HepG2 (cell line): ENCODE results near the gene S100A16. TPM values are rescaled to one million over a fixed set of nuclear protein-coding genes. Genes with fewer than 3 reads are reported as not detected.

Experiments
- ATF4 ChIP-seq, 2 experiments: fragments of 450-650 bp in 1 of 2; sonication (generic) in 1 of 2; formaldehyde crosslinking; IDR thresholded peaks; 2 replicates each; pipeline versions ENCODE4 v1.5.0 to v1.8.0; 2020 to 2022; ENCODE audit warnings: mild to moderate bottlenecking in 1 of 2, missing genetic modification reagents in 1 of 2
- FOSL1 ChIP-seq: sonication (generic); formaldehyde crosslinking; IDR thresholded peaks from 2 replicates; pipeline ENCODE4 v1.9.0; 2021; ENCODE audit warnings: missing genetic modification reagents, borderline replicate concordance
- GATAD2A ChIP-seq: IDR thresholded peaks from 2 replicates; pipeline ENCODE4 v1.6.1; 2016
- HOXA7 ChIP-seq: sonication (generic); formaldehyde crosslinking; IDR thresholded peaks from 2 replicates; pipeline ENCODE4 v1.8.1; 2022; ENCODE audit warnings: mild to moderate bottlenecking, missing genetic modification reagents, moderate library complexity
- ISX ChIP-seq: sonication (generic); formaldehyde crosslinking; conservative IDR thresholded peaks from 2 replicates; pipeline ENCODE4 v1.5.0; 2020; ENCODE audit warnings: missing genetic modification reagents
- MBD4 ChIP-seq: IDR thresholded peaks from 2 replicates; pipeline ENCODE4 v1.6.1; 2012; ENCODE audit warnings: low read length, inconsistent platforms, borderline replicate concordance
- NFIB ChIP-seq: sonication (generic); formaldehyde crosslinking; IDR thresholded peaks from 2 replicates; pipeline ENCODE4 v1.9.0; 2021; ENCODE audit warnings: missing genetic modification reagents, mild to moderate bottlenecking, borderline replicate concordance
- PHF20 ChIP-seq: sonication (generic); formaldehyde crosslinking; IDR thresholded peaks from 2 replicates; pipeline ENCODE4 v1.5.0; 2020; ENCODE audit warnings: mild to moderate bottlenecking, missing genetic modification reagents
- REPIN1 ChIP-seq: sonication (generic); formaldehyde crosslinking; IDR thresholded peaks from 2 replicates; pipeline ENCODE4 v1.8.0; 2022; ENCODE audit warnings: missing genetic modification reagents, low read depth, mild to moderate bottlenecking, borderline replicate concordance
- ZBTB38 ChIP-seq: sonication (generic); formaldehyde crosslinking; IDR thresholded peaks from 2 replicates; pipeline ENCODE4 v1.5.1; 2020; ENCODE audit warnings: mild to moderate bottlenecking, missing genetic modification reagents
- ZIK1 ChIP-seq: sonication (generic); formaldehyde crosslinking; IDR thresholded peaks from 2 replicates; pipeline ENCODE4 v1.5.0; 2020; ENCODE audit warnings: mild to moderate bottlenecking, low read depth, missing genetic modification reagents, borderline replicate concordance
- ZMYM4 ChIP-seq: sonication (generic); formaldehyde crosslinking; IDR thresholded peaks from 2 replicates; pipeline ENCODE4 v1.8.1; 2023; ENCODE audit warnings: mild to moderate bottlenecking, missing genetic modification reagents
- ZNF350 ChIP-seq: sonication (generic); formaldehyde crosslinking; IDR thresholded peaks from 2 replicates; pipeline ENCODE4 v1.4.0; 2020; ENCODE audit warnings: mild to moderate bottlenecking, low read depth, missing genetic modification reagents, borderline replicate concordance
- ZSCAN29 ChIP-seq: sonication (generic); formaldehyde crosslinking; conservative IDR thresholded peaks from 2 replicates; pipeline ENCODE4 v1.4.0; 2020; ENCODE audit warnings: mild to moderate bottlenecking, missing genetic modification reagents
- polyA plus RNA-seq, 8 experiments: library from polyadenylated mRNA; depleted of rRNA in 3 of 8; stranded (reverse) in 7 of 8; unstranded in 1 of 8; fragments of >200 nt; fragmentation: Illumina TruSeq in 4 of 8; extraction: Trizol in 4 of 8; gene quantifications; 2 replicates each; pipeline versions ENCODE4 v1.2.1 to v1.2.3, GENCODE V29; 2011 to 2016; ENCODE audit warnings: low read depth in 4 of 8, missing spikeins in 1 of 8, mixed read lengths in 1 of 8; ENCODE audit not compliant: insufficient read depth in 1 of 8
- total RNA-seq, 5 experiments: library from RNA; depleted of rRNA; stranded (reverse); fragments of >200 nt; fragmentation: Illumina TruSeq; extraction: Trizol; gene quantifications; 2 replicates each; pipeline ENCODE4 v1.2.3, GENCODE V29; 2016; ENCODE audit warnings: low read depth in 1 of 5
- TF ChIP-seq, protein P1 (sequence below): sonication (generic); formaldehyde crosslinking; IDR thresholded peaks from 2 replicates; pipeline ENCODE4 v1.5.0; 2020; ENCODE audit warnings: mild to moderate bottlenecking, missing genetic modification reagents
- TF ChIP-seq, protein P2 (sequence below): IDR thresholded peaks from 2 replicates; pipeline ENCODE4 v1.6.1; 2016; ENCODE audit warnings: control low read depth
- TF ChIP-seq, protein P3 (sequence below): sonication (generic); formaldehyde crosslinking; IDR thresholded peaks from 2 replicates; pipeline ENCODE4 v1.4.0; 2020; ENCODE audit warnings: missing genetic modification reagents
- TF ChIP-seq, protein P4 (sequence below): sonication (generic); formaldehyde crosslinking; IDR thresholded peaks from 2 replicates; pipeline ENCODE4 v1.5.1; 2020; ENCODE audit warnings: mild to moderate bottlenecking, moderate library complexity, missing genetic modification reagents

The S100A16 gene
- total and polyA plus RNA-seq, 2 of the 13 experiments (the other 11 are each of a cell fraction or from before 2014, with no cell fraction given): 46.0 to 195 TPM

DNA sequence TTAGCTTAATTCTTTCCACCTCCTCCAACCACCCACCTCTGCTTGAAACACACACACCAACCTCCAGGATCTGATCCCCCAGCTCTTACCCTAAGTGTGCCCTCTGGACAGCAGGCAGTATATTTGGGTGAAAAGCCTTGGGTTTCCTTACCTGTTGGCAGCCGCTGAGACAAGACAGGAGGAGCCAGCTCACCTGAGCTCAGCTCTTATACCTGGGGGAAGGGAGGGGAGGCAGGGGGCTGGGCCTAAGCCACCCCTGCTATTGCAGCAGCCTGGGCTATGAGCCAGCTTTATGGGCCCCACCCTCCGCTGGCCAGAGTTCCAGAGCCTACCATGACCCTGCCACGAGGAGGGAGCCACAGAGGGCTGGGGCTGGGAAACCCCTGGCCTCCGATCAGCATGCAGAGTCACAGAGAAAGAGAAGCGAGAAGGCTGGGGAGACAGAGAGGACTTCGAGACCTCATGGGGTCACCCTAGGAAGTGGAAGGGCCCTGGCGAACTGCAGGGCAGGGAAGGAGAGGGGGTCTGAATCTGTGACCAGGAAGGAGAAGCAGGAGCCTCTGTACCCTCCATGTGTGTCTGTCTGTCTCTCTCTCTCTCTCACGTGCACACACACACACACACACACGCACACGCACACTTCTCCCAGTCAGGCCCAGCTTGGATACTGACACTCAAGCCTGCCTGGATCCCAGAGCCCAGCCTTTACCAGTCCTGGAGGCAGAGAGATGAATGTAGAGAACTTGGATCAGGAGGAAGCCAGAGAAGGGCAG lies 3.4 kb upstream of the S100A16 start, which contains the start of gene S100A14 (continued):
- TF ChIP-seq ZBTB38 (CRISPR knock-in tag): peak; percentile 28; the same call in 1 of the 2 replicates
- TF ChIP-seq, protein P1, sequence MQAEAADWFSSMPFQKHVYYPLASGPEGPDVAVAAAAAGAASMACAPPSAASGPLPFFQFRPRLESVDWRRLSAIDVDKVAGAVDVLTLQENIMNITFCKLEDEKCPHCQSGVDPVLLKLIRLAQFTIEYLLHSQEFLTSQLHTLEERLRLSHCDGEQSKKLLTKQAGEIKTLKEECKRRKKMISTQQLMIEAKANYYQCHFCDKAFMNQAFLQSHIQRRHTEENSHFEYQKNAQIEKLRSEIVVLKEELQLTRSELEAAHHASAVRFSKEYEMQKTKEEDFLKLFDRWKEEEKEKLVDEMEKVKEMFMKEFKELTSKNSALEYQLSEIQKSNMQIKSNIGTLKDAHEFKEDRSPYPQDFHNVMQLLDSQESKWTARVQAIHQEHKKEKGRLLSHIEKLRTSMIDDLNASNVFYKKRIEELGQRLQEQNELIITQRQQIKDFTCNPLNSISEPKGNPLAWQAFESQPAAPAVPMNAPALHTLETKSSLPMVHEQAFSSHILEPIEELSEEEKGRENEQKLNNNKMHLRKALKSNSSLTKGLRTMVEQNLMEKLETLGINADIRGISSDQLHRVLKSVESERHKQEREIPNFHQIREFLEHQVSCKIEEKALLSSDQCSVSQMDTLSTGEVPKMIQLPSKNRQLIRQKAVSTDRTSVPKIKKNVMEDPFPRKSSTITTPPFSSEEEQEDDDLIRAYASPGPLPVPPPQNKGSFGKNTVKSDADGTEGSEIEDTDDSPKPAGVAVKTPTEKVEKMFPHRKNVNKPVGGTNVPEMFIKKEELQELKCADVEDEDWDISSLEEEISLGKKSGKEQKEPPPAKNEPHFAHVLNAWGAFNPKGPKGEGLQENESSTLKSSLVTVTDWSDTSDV (CRISPR knock-in tag): 0 out of 2 replicates have a peak, but pooled peaks have one; percentile 54
- TF ChIP-seq, protein P2, sequence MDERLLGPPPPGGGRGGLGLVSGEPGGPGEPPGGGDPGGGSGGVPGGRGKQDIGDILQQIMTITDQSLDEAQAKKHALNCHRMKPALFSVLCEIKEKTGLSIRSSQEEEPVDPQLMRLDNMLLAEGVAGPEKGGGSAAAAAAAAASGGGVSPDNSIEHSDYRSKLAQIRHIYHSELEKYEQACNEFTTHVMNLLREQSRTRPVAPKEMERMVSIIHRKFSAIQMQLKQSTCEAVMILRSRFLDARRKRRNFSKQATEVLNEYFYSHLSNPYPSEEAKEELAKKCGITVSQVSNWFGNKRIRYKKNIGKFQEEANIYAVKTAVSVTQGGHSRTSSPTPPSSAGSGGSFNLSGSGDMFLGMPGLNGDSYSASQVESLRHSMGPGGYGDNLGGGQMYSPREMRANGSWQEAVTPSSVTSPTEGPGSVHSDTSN (CRISPR knock-in tag): no peak
- 0 out of 2 replicates have a peak, but pooled peaks have one; percentile 20 for TF ChIP-seq GATAD2A (CRISPR knock-in tag)
- 0 out of 2 replicates have a peak, but pooled peaks have one; percentile 35 for TF ChIP-seq ZIK1 (CRISPR knock-in tag)
- 0 out of 2 replicates have a peak, but pooled peaks have one; percentile 36 for TF ChIP-seq ZMYM4 (CRISPR knock-in tag)
- TF ChIP-seq, protein P3, sequence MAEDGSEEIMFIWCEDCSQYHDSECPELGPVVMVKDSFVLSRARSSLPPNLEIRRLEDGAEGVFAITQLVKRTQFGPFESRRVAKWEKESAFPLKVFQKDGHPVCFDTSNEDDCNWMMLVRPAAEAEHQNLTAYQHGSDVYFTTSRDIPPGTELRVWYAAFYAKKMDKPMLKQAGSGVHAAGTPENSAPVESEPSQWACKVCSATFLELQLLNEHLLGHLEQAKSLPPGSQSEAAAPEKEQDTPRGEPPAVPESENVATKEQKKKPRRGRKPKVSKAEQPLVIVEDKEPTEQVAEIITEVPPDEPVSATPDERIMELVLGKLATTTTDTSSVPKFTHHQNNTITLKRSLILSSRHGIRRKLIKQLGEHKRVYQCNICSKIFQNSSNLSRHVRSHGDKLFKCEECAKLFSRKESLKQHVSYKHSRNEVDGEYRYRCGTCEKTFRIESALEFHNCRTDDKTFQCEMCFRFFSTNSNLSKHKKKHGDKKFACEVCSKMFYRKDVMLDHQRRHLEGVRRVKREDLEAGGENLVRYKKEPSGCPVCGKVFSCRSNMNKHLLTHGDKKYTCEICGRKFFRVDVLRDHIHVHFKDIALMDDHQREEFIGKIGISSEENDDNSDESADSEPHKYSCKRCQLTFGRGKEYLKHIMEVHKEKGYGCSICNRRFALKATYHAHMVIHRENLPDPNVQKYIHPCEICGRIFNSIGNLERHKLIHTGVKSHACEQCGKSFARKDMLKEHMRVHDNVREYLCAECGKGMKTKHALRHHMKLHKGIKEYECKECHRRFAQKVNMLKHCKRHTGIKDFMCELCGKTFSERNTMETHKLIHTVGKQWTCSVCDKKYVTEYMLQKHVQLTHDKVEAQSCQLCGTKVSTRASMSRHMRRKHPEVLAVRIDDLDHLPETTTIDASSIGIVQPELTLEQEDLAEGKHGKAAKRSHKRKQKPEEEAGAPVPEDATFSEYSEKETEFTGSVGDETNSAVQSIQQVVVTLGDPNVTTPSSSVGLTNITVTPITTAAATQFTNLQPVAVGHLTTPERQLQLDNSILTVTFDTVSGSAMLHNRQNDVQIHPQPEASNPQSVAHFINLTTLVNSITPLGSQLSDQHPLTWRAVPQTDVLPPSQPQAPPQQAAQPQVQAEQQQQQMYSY: no peak
- TF ChIP-seq HOXA7 (CRISPR knock-in tag): no peak
- 0 out of 2 replicates have a peak, but pooled peaks have one; percentile 26 for TF ChIP-seq PHF20 (CRISPR knock-in tag)
- peak in 1 of 2 experiments; percentile 45; a peak in 1 of 4 replicates for TF ChIP-seq ATF4 (CRISPR knock-in tag; IDR thresholded peaks at IDR 0.05)
- TF ChIP-seq MBD4: no peak
- peak; percentile 47; the same call in 1 of the 2 replicates for TF ChIP-seq REPIN1
- TF ChIP-seq, protein P4, sequence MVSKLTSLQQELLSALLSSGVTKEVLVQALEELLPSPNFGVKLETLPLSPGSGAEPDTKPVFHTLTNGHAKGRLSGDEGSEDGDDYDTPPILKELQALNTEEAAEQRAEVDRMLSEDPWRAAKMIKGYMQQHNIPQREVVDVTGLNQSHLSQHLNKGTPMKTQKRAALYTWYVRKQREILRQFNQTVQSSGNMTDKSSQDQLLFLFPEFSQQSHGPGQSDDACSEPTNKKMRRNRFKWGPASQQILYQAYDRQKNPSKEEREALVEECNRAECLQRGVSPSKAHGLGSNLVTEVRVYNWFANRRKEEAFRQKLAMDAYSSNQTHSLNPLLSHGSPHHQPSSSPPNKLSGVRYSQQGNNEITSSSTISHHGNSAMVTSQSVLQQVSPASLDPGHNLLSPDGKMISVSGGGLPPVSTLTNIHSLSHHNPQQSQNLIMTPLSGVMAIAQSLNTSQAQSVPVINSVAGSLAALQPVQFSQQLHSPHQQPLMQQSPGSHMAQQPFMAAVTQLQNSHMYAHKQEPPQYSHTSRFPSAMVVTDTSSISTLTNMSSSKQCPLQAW (CRISPR knock-in tag): 0 out of 2 replicates have a peak, but pooled peaks have one; percentile 55
- no peak for TF ChIP-seq ZNF350 (CRISPR knock-in tag)
- no peak for TF ChIP-seq NFIB (CRISPR knock-in tag)
- no peak for TF ChIP-seq FOSL1 (CRISPR knock-in tag)
- 0 out of 2 replicates have a peak, but pooled peaks have one; percentile 26 for TF ChIP-seq ZSCAN29 (CRISPR knock-in tag)
- TF ChIP-seq ISX (CRISPR knock-in tag): no peak
